HG02852 (cell line): Measurements from ENCODE around the gene GP1BB.
"Not testable (repeated sequence)": the region's sequence is repeated elsewhere in the genome, so short reads cannot be mapped to it uniquely, and the experiment has no call there.

Experiments
- ATAC-seq: cut with Tn5 transposase; IDR thresholded peaks from one replicate; pipeline ENCODE4 v1.9.1; 2021; ENCODE audit warnings: mild to moderate bottlenecking, moderate library complexity; ENCODE audit not compliant: unreplicated experiment

The GP1BB gene

DNA sequence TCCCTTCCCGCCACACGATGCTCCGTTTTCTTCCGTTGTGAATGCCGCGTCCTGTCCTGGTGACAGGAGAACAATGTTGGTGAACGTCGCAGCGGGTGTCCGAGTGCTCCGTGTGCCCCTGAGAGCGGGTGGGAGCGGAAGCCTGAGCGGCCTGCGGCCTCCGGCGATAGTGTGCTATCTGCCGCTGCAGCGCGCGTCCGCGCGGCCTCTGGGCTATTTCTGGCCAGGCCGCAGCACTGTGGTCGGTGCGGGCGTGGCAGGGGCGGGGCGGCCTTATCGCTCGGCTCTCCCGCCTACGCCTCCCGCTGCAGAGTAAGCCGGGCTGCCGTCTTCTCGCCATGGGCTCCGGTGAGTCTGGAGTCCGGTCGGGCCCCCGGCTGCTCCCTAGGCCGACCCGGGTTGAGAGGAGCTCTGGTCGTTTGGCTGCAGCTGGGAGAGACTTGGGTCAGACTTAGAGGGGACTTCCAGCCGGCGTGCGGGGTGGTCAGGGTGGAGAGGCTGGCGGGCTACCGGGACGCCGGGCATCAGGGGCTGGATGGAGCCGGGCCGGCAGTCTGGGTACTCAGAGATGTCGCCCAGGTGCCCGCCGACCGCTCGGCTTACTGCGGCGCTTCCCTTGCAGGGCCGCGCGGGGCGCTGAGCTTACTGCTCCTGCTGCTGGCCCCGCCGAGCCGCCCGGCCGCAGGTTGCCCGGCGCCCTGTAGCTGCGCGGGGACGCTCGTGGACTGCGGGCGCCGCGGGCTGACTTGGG lies at the start of gene GP1BB:
TSS of gene GP1BB (plus strand) at position 308 of the 751 bp plus-strand sequence. CDS start at position 339, 31 bp downstream.
- no peak for ATAC-seq

DNA sequence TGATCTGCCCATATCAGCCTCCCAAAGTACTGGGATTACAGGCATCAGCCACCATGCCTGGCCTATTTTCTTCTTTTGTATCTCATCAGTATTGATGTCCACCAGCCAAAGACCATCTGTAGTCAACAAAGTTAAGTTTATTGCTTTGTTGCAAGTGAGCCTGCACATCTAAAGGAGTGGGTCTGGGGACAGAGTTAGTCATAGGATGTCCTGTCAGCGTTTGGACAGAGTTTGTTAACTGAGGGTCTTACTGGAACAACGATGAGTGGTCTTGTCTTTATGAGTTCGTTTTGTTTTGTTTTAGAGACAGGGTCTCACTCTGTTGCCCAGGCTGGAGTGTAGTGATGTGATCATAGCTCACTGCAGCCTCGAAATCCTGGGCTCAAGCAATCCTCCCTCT lies 49.7 kb upstream of the GP1BB start:
- no peak for ATAC-seq

DNA sequence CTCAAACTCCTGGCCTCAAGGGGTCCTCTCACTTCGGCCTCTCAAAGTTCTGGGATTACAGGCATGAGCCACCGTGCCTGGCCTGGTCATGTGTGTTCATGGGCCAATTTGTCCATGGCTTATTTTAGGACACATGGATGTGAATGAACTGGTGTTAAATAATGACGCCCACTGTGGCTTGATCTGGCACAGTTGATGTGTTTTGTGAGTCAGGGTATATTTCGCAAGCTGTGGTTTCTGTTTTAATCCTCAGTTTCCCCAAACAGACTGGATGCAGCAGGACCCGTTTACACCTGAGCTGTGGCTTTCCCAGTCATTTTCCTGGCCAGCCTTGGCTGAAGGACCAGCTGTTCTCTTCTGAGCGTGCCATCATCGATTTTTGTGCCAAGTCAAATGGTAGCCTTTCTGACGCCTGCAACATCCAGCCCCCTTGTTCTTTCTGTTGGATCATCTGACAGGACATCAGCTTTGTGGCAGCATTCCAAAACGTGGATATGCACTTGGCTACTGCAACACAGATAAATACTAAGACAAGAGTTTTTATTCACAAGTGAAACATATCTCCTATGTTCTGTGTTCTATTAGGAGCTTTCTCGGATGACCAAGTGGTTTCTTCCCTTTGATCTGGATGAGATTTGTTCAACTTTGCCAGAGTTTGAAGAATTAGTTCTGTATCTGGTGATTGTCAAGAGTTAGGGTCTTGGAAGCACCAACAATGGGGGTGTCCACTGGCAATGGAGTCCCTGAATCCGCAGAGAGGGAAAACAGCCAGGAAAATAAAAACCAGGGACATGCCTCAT lies 49.0 kb upstream of the GP1BB start:
- ATAC-seq, result no peak

DNA sequence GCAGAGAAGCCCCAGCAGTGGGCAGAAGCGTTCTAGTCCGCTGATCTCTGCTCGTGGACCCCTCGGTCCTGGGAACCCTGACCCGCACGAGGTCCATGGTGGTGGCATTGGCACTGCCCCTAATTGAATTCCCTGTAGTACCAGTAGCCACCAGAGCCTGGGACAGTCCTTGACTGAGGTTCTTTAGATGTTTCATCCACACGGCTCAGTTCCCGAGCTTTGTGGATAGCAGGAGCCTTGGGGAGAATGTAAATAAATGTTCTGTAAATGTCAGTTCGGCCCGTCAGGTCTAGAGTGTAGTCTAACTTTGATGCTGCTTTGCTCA lies 48.4 kb upstream of the GP1BB start:
- ATAC-seq, result no peak

DNA sequence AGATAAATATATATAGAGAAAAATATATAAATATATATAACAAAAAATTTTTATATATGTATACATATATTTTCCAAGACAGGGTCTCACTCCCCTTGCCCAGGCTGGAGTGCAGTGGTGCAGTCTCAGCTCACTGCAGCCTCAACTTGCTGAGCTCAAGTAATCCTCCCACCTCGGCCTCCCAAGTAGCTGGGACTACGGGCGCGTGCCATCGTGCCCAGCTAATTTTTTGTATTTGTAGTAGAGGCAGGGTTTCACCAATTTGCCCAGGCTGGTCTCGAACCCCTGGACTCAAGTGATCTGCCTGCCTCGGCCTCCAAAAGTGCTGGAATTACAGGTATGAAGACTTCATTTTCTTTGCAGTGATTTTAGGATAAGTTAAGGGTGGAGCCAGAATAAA lies 47.9 kb upstream of the GP1BB start:
- no peak for ATAC-seq

DNA sequence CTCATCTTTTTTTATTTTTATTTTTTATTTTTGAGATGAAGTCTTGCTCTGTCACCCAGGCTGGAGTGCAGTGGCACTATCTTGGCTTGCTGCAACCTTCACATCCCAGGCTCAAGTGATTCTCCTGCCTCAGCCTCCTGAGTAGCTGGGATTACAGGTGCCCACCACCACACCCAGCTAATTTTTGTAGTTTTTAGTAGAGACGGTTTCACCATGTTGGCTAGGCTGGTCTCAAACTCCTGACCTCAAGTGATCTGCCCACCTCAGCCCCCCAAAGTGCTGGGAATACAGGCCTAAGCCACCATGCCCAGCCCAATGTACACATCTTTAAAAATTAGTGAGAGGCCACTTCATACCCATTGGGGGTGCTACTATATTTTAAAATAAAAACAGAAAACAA lies 46.9 kb upstream of the GP1BB start:
- not testable (repeated sequence) for ATAC-seq

DNA sequence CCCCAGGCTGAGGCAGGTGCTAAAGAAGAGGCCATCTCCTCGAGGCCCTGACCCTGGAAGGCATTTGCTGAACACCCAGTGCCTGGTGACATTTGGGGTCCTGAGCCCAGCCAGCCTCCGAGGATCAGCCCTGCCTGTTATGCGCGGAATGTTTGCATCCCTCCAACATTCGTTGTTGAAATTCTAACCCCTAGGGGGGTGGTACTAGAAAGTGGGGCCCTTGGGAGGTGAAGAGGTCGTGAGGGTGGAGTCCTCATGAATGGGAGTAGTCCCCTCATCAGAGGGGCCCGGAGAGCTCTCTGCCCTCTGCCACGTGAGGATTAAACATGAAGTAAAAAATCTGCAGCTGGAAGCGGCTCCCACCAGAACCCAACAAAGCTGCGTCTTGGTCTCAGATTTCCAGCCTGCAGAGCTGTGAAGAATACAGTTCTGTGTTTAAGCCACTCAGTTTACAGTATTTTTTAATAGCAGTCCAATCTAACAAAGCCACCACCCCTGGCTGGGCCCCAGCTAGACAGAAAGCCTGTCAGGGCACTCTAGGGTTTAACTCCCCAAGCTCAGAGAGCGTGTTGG lies 44.3 kb upstream of the GP1BB start:
- ATAC-seq, result no peak

DNA sequence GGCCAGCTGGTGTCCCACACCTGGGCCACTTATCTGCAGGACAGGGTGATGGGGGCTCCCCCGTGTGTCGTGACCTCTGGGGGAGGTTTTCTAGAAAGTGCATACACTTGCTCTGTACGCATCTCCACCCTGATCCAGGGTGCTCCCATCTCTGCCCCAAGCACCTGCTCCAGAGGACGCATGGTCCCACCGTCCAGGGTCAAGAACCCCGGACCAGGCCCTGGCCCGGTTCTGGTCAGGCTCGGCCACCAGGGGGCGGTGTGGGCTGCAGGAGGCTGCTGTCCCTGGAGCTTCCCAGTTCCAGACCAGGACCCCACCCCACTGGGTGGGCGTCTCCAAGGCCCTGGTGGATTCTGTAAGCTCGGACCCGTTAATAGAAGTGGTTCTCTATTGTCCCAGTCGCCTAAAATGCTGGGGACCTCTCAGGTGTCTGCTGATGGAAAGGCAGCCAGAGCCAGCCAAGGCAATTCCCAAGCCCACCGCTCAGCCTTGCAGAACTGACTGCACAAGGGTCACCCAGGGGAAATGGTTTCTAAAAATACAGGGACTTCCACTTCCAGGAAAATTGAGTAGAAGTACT lies 43.7 kb upstream of the GP1BB start:
- ATAC-seq, result no peak

DNA sequence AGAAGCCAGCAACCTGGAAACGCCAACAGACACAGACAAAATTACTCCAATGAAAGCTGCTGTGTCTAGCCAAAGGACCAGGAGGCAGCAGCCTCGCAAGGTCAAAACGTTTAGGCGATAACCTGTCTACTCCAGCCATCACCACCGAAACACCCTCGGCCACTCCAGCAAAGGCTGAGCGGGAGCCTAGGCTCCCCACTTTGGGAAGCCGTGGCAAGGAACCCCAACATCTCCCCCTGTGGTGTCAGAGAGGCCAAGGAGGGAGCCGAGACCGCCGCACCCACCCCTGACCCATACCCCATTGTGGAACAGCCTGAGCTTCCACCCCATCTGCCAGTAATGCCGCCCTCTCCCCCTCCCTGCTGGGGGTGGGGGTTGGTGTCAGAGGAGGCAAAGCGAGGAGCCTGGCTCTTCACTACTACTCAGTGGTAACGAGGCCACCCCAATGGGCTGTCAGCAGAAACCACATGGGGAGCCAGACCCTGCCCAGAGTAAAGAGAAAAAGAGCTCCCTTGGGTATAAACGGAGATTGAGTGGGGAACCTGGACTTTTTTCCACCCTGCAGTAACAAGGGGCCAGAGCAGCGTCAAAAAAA lies 43.0 kb upstream of the GP1BB start:
- ATAC-seq, result no peak

DNA sequence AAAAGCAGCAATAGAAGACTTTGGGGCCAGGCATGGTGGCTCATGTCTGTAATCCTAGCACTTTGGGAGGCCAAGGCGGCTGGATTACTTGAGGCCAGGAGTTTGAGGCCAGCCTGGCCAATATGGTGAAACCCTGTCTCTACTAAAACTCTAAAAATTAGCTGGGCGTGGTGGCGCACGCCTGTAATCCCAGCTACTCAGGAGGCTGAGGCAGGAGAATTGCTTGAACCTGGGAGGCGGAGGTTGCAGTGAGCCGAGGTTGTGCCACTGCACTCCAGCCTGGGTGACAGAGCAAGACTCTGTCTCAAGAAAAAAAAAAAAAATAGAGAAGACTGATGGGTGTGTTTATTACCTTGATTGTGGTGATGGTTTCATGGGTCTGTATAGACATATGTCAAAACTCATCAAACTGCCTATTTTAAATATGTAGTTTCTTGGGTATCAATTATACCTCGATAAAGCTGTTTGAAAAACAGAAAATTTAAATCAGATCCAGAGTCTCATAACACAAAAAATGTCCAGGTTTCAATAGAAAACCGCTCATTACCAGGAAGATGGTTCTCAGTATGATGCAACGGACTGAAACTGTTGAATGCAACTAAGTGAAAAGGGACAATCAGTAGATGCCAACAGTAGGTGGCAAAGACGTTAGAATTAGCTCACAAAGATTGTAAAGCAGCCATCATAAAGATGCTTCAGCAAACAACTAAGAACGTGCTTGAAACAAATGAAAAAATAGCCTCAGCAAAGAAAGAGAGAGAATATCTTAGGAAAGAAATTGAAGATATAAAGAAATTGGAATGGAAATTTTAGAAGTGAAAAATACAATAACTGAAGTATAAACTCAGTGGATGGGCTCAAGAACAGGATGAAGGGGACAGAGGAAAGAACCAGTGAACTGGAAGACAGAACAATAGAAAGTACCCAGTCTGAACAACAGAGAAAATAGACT lies 42.2 kb upstream of the GP1BB start:
- ATAC-seq, result no peak

DNA sequence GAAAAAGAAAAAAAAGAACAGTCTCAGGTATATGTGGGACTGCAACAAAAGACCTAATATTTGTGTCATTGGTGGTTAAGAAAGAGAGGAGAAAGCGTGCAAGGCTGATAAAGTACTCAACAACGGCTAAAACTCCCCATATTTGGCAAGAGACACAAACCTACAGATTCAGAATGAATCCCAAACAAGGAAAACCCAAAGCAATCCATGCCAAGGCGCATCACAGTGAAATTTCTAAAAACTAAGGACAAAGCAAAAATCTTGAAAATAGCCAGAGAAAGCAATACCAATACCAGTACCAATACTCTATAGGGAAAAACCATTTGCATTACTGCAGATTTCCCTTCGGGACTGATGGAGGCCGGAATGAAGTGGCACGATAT lies 41.5 kb upstream of the GP1BB start:
- ATAC-seq, result no peak

DNA sequence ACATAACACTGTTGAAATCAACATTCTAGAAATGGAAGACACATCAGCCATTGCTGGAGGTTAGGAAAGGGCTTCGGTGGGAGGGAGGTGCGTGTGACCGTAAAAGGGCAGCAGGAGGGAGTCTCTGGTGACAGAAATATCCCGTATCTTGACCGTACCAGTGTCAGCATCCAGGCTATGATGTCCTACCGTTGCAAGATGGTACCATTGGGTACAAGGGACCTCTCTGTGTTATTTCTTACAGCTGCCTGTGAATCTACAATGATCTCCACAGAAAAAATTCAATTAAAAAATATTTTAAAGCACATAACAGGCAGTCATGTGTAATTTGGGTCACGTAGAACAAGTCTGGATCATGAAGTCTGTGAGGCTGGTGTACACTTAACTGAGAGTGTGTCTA lies 36.4 kb upstream of the GP1BB start:
- no peak for ATAC-seq

DNA sequence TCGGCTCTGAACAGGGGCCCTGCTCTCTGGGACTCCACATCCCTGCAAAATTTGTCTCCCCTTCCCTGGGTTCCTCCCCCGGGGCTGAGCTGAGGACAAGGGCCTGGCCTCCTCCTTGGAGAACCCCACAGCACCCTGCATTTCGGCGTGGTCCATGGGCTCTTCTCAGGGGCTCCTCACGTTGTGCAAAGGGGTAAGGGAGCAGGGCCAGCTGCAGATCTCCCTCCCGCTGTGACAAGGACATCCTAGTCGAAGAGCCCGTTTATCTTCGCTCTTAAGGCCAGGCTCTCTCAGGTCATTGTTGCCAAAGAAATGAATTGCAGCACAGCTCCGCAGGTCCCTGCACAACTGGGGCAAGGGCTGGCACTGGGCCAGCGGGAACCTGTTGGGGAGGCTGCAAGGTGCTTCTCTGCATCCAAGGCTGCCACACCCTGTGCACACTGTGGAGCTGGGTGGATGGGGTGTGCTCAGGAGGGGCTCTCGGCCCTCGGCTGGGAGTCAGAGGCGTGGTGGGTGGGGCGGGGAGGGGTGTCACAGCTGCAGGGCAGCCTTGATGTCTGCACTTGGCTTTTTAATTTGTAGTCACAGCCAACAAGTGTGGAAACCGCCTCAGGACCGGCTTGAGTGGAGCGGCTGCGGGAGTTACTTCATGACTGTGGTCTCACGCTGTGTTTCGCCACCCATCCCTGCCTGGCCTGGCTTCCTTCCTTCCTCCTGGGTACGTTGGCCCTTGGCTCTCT lies 35.6 kb upstream of the GP1BB start:
- ATAC-seq, result no peak

DNA sequence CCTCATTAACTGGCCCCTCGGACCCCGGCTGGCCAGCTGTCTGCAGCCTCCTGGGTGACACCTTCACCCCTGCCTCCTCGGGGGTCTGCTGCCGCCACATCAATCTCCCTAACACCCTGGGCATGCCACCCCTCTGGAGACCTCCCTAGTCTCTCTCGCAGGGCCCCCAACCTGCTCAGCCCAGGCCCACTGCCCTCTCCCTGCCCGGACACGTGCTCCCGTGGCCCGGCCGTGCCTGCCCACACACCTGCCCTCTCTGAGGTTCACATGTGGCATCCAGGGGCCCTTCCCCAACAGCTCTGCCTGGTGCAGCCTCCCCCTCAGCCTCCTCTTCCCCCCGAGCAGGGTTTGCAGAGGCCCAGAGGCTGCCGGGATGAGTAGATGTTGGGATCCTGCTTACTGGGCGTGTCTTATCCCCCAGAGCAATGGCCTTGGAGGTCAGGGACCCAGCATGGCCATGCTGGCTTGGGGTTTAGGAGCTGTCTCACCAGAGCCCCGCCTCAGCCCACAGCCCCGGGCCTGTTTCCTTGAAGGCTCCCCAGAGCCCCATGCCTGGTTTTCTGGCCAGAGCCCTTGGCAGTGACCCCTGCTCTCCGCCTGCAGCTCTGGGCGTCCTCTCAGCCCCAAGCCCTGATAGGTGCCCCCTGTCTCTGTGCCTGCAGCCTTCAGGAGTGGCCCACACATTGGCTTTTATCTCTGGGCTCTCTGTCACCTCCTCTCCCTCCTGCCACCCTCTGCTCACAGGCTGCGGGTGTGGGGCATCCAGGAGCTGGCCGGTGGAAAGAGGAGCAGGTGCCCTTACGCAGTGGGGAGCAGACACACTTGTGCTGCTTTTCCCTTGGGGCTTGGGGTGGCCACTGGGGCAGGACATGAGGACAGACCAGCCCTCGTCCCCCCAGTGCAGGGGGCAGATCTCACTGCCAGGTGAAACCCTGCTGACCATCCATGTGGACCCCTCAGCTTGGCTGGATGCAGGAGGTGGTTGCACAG lies 34.7 kb upstream of the GP1BB start:
- no peak for ATAC-seq

DNA sequence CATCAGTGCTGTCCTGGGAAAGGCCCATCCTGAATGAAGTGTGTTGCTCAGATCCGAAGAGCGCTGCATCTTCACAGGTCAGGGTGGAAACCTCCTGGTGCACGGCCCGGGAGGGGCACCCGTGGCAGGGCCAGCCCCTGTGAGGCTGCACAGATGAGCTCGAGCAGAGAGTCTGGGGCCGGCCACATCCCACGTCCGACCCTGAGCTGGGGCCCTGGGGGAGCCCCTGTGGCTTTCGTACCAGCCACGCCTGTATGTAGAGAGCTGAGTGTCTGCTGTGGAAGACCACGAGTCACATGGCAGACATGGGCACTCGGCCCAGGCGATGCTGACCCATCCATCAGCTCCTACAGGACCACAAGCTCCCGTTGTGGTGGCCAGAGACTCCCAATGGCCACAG lies 33.9 kb upstream of the GP1BB start:
- ATAC-seq, result no peak

DNA sequence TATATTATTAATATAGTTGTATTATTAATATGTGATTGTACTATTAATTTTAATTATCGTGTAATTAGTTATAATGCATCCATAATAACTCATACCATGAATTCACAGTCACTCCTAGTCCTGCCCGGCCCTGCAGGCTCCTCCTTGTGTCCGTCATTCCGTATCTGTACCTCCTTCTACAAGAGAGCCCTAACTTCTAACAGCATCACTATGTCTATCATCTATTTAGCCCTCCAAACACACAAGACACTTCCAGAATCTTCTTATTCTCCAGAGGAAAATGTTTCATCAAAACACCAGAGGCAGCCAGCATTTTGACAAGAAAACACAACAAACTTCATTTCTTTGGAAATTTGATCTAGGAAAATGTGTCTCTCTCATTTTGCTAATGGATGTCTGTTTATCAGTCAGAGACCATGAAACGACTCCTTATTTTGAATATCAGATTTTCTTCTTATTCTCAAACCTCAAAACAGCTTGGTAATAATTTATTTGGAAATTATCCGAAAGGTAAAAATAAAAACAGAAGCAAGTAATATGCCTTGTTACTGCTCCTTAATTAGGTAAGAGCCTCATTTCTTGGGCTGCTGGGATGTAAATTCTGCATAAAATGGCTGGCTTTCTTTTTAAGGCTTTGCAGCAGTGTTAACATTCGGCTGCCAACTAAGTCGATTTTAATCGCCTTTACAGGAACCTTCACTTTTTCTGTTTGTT lies 32.2 kb upstream of the GP1BB start:
- no peak for ATAC-seq

DNA sequence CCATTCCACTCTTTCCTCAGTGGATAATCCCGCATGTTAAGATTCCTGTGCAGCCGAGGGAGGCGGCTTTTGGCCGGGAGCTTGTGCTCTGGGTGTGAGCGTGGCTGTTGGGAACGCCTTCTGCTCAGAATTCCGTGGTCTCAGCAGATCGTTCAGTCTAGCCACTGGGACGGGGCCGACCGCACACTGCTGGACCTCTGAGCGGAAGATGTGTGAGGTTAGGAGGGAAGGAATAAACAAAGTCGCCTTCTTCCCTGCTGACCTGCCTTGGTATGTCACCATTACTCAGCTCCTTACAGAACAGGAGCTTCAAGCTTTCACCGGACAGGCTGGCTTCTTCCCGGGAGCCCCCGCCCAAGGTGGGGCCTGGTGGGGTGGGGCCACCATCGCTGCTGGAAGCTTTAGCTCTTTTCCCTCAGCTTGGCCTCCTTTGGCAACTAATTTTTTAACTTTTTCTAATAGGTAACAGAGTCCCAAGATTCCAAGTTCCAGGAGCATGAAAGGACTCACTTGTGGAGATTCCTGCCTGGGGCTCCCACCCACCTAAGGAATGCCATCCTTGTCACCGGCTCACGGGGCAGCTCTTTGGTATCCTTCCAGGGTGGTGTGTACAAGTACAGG lies 31.5 kb upstream of the GP1BB start:
- no peak for ATAC-seq
